Parathyroid adenoma (tissue), 2 donors: ENCODE measurements around the gene ABCC9.

Experiments used
- H2AFZ ChIP-seq: fragments of 300-600 bp; sonication (generic); one replicate; pipeline ENCODE4 v1.7.0; 2017; ENCODE audit warnings: antibody characterized with exemption, mild to moderate bottlenecking
- H3K27ac ChIP-seq: fragments of 300-600 bp; sonication (generic); one replicate; pipeline ENCODE4 v1.7.0; 2017
- H3K27me3 ChIP-seq: fragments of 300-600 bp; sonication (generic); one replicate; pipeline ENCODE4 v1.7.0; 2017; ENCODE audit warnings: low read length; ENCODE audit not compliant: control insufficient read depth, insufficient read depth
- H3K36me3 ChIP-seq: fragments of 300-600 bp; sonication (generic); one replicate; pipeline ENCODE4 v1.7.0; 2017; ENCODE audit warnings: low read length; ENCODE audit not compliant: control insufficient read depth, insufficient read depth
- H3K4me1 ChIP-seq: fragments of 300-600 bp; sonication (generic); one replicate; pipeline ENCODE4 v1.7.0; 2017; ENCODE audit warnings: control low read depth
- H3K4me2 ChIP-seq: fragments of 300-600 bp; sonication (generic); one replicate; pipeline ENCODE4 v1.7.0; 2017; ENCODE audit warnings: low read length
- H3K4me3 ChIP-seq: fragments of 300-600 bp; sonication (generic); one replicate; pipeline ENCODE4 v1.7.0; 2017; ENCODE audit warnings: low read depth, low read length
- H3K79me2 ChIP-seq: fragments of 300-600 bp; sonication (generic); one replicate; pipeline ENCODE4 v1.7.0; 2017; ENCODE audit warnings: control low read depth
- H3K9ac ChIP-seq: fragments of 300-600 bp; sonication (generic); one replicate; pipeline ENCODE4 v1.7.0; 2017; ENCODE audit warnings: mild to moderate bottlenecking
- H3K9me3 ChIP-seq: fragments of 300-600 bp; sonication (generic); one replicate; pipeline ENCODE4 v1.7.0; 2017; ENCODE audit warnings: low read length; ENCODE audit not compliant: control insufficient read depth
- TF ChIP-seq, protein P1 (sequence below): fragments of 300-600 bp; sonication (generic); IDR thresholded peaks from one replicate; pipeline ENCODE4 v1.7.0; 2017; ENCODE audit warnings: antibody characterized with exemption, mild to moderate bottlenecking
- donor health status: primary hyperparathyroidism.

ABCC9 gene

DNA sequence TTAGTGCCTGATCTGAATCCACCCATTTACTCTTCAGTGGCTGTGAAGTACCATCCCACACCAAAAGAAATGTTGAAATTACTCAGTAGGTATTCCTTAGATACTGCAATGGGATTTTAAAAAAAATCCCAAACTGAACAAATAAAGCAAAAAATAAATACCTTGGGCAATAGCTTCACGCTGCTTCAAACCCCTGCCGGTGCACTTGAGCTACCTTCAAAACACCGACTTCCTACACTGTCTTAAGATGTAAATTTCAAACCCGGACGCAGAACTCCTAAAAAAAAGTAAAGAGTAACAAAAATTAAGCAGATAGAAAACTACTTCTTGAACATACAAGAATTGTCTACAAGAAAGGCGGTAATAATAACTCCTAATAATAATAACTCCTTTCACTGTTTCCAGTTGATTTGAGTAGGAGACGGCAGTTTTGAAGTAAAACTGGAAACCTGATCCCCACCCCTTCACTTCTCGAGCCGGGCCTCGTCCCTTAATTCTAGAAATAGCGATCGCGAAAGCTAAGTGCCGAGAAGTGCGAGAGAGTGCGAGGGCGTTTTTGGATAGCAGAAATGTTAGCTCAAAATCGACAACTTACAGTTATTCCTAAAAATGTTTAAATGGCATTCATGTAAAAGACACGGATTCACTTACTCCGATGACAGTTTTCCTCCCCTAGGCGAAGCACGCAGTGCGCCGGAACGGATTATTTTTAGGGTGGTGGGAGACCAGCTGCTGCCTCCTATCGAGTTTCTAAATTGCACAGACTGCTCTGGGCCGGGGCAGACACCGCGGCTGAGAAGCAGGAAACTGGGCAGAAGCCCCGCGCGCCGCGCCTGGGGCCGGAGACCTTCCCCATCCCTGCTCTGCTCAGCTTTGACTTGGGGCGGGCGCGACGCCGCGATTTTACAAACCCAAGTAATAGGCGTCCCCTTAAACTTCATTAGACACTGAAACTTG lies at the start of gene ABCC9:
TSS of gene ABCC9 (minus strand) at position 878 of the 957 bp plus-strand sequence. CDS start 4,752 bp downstream, outside the sequence.
- Histone ChIP-seq H3K79me2 (no peaks in the 10 kb centered on the region), H2AFZ (peak within 1 kb of the TSS; percentile 54), H3K27me3 (peaks cover 3% of the 10 kb centered on the region), H3K4me2 (peak within 1 kb of the TSS; percentile 65), H3K4me1 (no peaks in the 10 kb centered on the region), H3K9me3 (no peaks in the 10 kb centered on the region), H3K27ac (peak within 1 kb of the TSS; percentile 5), H3K9ac (no peak within 1 kb of the TSS), H3K36me3 (no peaks in the 10 kb centered on the region), H3K4me3 (peak within 1 kb of the TSS; percentile 50)
- TF ChIP-seq, protein P1, sequence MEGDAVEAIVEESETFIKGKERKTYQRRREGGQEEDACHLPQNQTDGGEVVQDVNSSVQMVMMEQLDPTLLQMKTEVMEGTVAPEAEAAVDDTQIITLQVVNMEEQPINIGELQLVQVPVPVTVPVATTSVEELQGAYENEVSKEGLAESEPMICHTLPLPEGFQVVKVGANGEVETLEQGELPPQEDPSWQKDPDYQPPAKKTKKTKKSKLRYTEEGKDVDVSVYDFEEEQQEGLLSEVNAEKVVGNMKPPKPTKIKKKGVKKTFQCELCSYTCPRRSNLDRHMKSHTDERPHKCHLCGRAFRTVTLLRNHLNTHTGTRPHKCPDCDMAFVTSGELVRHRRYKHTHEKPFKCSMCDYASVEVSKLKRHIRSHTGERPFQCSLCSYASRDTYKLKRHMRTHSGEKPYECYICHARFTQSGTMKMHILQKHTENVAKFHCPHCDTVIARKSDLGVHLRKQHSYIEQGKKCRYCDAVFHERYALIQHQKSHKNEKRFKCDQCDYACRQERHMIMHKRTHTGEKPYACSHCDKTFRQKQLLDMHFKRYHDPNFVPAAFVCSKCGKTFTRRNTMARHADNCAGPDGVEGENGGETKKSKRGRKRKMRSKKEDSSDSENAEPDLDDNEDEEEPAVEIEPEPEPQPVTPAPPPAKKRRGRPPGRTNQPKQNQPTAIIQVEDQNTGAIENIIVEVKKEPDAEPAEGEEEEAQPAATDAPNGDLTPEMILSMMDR = no peak

DNA sequence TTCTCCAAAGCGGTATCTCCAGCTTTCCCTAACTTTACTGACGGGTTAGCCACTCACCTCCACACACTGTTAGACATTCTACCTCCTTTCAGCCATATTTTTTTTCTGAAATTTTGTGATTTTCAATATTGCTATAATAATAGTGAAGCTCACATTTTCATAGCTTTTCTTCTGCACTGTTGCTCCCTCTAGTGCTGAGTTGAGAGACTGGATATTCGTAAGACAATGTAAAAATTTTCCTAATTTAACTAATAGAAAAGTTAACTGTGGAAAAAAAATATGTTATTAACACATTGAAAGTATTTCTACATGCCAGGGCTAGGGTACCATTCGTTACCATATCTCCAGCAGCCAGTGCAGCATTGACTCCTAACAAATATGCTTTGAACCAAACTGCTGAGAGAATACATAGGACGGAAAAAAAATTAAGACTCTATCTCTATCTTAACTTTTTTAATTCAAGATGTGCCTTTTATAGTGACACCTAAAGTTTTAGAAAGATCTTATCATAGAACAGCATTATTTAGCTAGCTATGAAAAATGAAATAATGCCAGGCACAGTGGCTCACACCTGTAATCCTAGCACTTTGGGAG lies 48.7 kb upstream of the ABCC9 start:
- Histone ChIP-seq H3K27me3 (no peaks in the 10 kb centered on the region), H3K4me1 (no peaks in the 10 kb centered on the region), H3K36me3 (no peaks in the 10 kb centered on the region), H3K4me3 (no peak overlapping the region), H3K27ac (no peak overlapping the region), H3K9me3 (no peaks in the 10 kb centered on the region), H3K9ac (no peak overlapping the region), H3K79me2 (no peaks in the 10 kb centered on the region), H2AFZ (no peak overlapping the region), H3K4me2 (no peak overlapping the region)
- TF ChIP-seq, protein P1 = peak; percentile 46

DNA sequence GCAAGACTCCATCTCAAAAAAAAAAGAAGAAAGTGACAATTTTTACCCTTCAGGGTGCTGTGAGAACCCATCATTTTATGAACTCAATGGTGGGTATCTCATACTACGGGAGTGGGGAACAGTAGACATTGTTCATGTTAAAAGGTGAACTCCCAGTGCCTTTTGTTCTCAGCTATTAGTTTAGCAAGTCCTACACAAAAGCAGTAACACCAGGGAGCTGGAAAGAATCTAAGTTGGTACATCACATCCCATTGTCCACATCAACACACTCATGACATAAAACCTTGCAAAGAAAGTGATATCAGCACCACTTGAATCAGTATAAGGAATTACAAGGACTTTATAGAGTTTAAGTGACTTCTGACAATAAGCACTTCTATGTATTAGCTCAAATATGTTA lies 47.4 kb upstream of the ABCC9 start:
- Histone ChIP-seq H3K27ac (no peak overlapping the region), H3K4me2 (no peak overlapping the region), H3K9me3 (no peaks in the 10 kb centered on the region), H3K4me1 (no peaks in the 10 kb centered on the region), H3K4me3 (no peak overlapping the region), H2AFZ (no peak overlapping the region), H3K36me3 (no peaks in the 10 kb centered on the region), H3K27me3 (no peaks in the 10 kb centered on the region), H3K9ac (no peak overlapping the region), H3K79me2 (no peaks in the 10 kb centered on the region)
- TF ChIP-seq, protein P1 = no peak

DNA sequence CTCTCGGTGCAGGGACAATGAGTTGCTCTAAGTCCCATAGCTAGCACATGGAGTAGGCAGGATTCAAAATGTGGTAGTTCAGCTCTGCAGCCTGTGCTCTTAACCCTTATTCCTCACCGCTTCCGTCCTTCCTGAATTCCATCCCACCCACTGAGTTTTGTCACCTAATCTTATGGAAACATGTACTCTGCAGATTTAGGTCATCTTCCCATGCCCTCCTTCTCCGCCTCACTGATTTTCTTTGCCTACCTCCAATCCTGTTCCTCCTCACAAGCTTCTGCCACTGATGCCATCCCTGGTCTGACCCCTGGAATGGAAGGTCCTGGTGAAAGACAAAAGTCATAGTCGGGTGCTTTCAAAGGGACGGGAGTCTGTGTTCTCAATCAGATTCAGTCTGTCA lies 46.5 kb upstream of the ABCC9 start:
- Histone ChIP-seq H3K4me1 (no peaks in the 10 kb centered on the region), H3K9ac (no peak overlapping the region), H3K36me3 (no peaks in the 10 kb centered on the region), H3K27me3 (no peaks in the 10 kb centered on the region), H3K27ac (no peak overlapping the region), H3K4me2 (no peak overlapping the region), H3K9me3 (no peaks in the 10 kb centered on the region), H3K4me3 (no peak overlapping the region), H3K79me2 (no peaks in the 10 kb centered on the region), H2AFZ (no peak overlapping the region)
- TF ChIP-seq, protein P1 = no peak
